ENCODE data around the gene MYOCD.

GRCh38 chr17:12672947-12673346 is 7.3 kb downstream of the MYOCD start:
- TF ChIP-seq CTCF (IDR thresholded peaks at IDR 0.05) = no peak
- no peak for TF ChIP-seq REST (IDR thresholded peaks at IDR 0.05; ENCODE audit: insufficient read depth in 1 of 2, low read depth in 2 of 2, low read length in 1 of 2)

All from Panc1 (cell line).